ENCODE measurements around the gene MAG.
A peak's percentile ranks its signal among the peaks of the same experiment; 100 is the strongest.

The MAG gene

GRCh38 chr19:35254341-35255297 lies 37.3 kb upstream of the MAG start:
- Histone ChIP-seq H3K4me1 (ENCODE audit: control insufficient read depth, insufficient read depth, low read length) (peaks cover 44% of the 10 kb centered on the region), H3K27me3 (ENCODE audit: control insufficient read depth, insufficient read depth, low read length) (no peaks in the 10 kb centered on the region), H3K36me3 (ENCODE audit: control insufficient read depth, insufficient read depth, low read length) (peaks cover 3% of the 10 kb centered on the region), H3K4me3 (ENCODE audit: low read length) (no peak overlapping the region), H3K9me3 (ENCODE audit: control insufficient read depth, low read length) (no peaks in the 10 kb centered on the region), H3K9ac (ENCODE audit: low read length) (no peak overlapping the region)

GRCh38 chr19:35256566-35256965 lies 35.4 kb upstream of the MAG start:
- Histone ChIP-seq H3K4me3 (ENCODE audit: low read length) (no peak overlapping the region), H3K36me3 (ENCODE audit: control insufficient read depth, insufficient read depth, low read length) (no peaks in the 10 kb centered on the region), H3K4me1 (ENCODE audit: control insufficient read depth, insufficient read depth, low read length) (peaks cover 29% of the 10 kb centered on the region), H3K9ac (ENCODE audit: low read length) (no peak overlapping the region), H3K9me3 (ENCODE audit: control insufficient read depth, low read length) (no peaks in the 10 kb centered on the region), H3K27me3 (ENCODE audit: control insufficient read depth, insufficient read depth, low read length) (no peaks in the 10 kb centered on the region)

GRCh38 chr19:35257113-35257461 lies 34.9 kb upstream of the MAG start:
- H3K4me3 ChIP-seq (ENCODE audit: low read length) = no peak overlapping the region
- H3K4me1 ChIP-seq (ENCODE audit: control insufficient read depth, insufficient read depth, low read length) = peaks cover 28% of the 10 kb centered on the region
- H3K27me3 ChIP-seq (ENCODE audit: control insufficient read depth, insufficient read depth, low read length) = no peaks in the 10 kb centered on the region
- H3K36me3 ChIP-seq (ENCODE audit: control insufficient read depth, insufficient read depth, low read length) = no peaks in the 10 kb centered on the region
- H3K9me3 ChIP-seq (ENCODE audit: control insufficient read depth, low read length) = no peaks in the 10 kb centered on the region
- no peak overlapping the region for H3K9ac ChIP-seq (ENCODE audit: low read length)

DNA sequence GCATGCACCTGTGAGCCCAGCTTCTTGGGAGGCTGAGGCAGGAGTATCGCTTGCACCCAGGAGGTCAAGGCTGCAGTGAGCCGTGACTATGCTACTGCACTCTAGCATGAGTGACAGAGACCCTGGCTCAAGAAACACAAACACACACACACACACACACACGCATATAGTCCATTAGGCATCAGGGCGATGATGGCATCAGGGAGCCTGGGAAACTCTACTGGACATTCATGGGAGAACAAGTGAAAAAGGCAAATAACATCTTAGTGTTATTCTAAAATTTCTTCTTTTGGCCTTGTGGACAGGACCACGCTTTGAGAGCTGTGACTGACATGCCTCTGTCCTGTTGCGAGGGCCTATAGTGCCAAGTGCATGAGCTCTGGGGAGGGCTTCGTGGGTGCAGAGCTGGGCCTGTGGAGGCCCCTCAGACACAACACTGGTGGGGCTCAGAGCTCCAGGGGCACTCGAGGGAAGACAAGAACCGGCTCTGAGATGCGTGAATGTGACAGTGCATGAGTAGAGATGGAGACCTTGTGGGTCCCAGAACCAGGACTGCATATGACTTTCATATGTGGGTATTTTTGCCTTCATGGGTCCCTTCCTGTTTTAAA lies 31.2 kb upstream of the MAG start:
- Histone ChIP-seq H3K36me3 (ENCODE audit: control insufficient read depth, insufficient read depth, low read length) (peaks cover 6% of the 10 kb centered on the region), H3K9ac (ENCODE audit: low read length) (no peak overlapping the region), H3K4me1 (ENCODE audit: control insufficient read depth, insufficient read depth, low read length) (peaks cover 14% of the 10 kb centered on the region), H3K4me3 (ENCODE audit: low read length) (no peak overlapping the region), H3K9me3 (ENCODE audit: control insufficient read depth, low read length) (no peaks in the 10 kb centered on the region), H3K27me3 (ENCODE audit: control insufficient read depth, insufficient read depth, low read length) (no peaks in the 10 kb centered on the region)

- H3K27me3 ChIP-seq (ENCODE audit: control insufficient read depth, insufficient read depth, low read length) = no peaks in the 10 kb centered on the region
- no peak overlapping the region for H3K9ac ChIP-seq (ENCODE audit: low read length)
- peaks cover 16% of the 10 kb centered on the region for H3K4me1 ChIP-seq (ENCODE audit: control insufficient read depth, insufficient read depth, low read length)
- no peaks in the 10 kb centered on the region for H3K9me3 ChIP-seq (ENCODE audit: control insufficient read depth, low read length)
- H3K36me3 ChIP-seq (ENCODE audit: control insufficient read depth, insufficient read depth, low read length) = peaks cover 6% of the 10 kb centered on the region
- no peak overlapping the region for H3K4me3 ChIP-seq (ENCODE audit: low read length)
These were observed 30.4 kb upstream of the MAG start for GRCh38 chr19:35261356-35262100.

- no peaks in the 10 kb centered on the region for H3K27me3 ChIP-seq (ENCODE audit: control insufficient read depth, insufficient read depth, low read length)
- H3K4me1 ChIP-seq (ENCODE audit: control insufficient read depth, insufficient read depth, low read length) = peaks cover 20% of the 10 kb centered on the region
- peaks cover 6% of the 10 kb centered on the region for H3K36me3 ChIP-seq (ENCODE audit: control insufficient read depth, insufficient read depth, low read length)
- no peak overlapping the region for H3K9ac ChIP-seq (ENCODE audit: low read length)
- H3K4me3 ChIP-seq (ENCODE audit: low read length) = no peak overlapping the region
- H3K9me3 ChIP-seq (ENCODE audit: control insufficient read depth, low read length) = no peaks in the 10 kb centered on the region
These were observed 29.7 kb upstream of the MAG start for GRCh38 chr19:35262101-35262761.

GRCh38 chr19:35264268-35265125 lies 27.5 kb upstream of the MAG start:
- no peaks in the 10 kb centered on the region for H3K9me3 ChIP-seq (ENCODE audit: control insufficient read depth, low read length)
- H3K36me3 ChIP-seq (ENCODE audit: control insufficient read depth, insufficient read depth, low read length) = peaks cover 6% of the 10 kb centered on the region
- peaks cover 21% of the 10 kb centered on the region for H3K4me1 ChIP-seq (ENCODE audit: control insufficient read depth, insufficient read depth, low read length)
- no peak overlapping the region for H3K9ac ChIP-seq (ENCODE audit: low read length)
- H3K27me3 ChIP-seq (ENCODE audit: control insufficient read depth, insufficient read depth, low read length) = no peaks in the 10 kb centered on the region
- H3K4me3 ChIP-seq (ENCODE audit: low read length) = no peak overlapping the region

GRCh38 chr19:35265126-35265899 lies 26.6 kb upstream of the MAG start:
- Histone ChIP-seq H3K9ac (ENCODE audit: low read length) (no peak overlapping the region), H3K9me3 (ENCODE audit: control insufficient read depth, low read length) (no peaks in the 10 kb centered on the region), H3K4me1 (ENCODE audit: control insufficient read depth, insufficient read depth, low read length) (peaks cover 27% of the 10 kb centered on the region), H3K4me3 (ENCODE audit: low read length) (no peak overlapping the region), H3K36me3 (ENCODE audit: control insufficient read depth, insufficient read depth, low read length) (peaks cover 6% of the 10 kb centered on the region), H3K27me3 (ENCODE audit: control insufficient read depth, insufficient read depth, low read length) (no peaks in the 10 kb centered on the region)

GRCh38 chr19:35265900-35266519 lies 26.0 kb upstream of the MAG start:
- Histone ChIP-seq H3K9me3 (ENCODE audit: control insufficient read depth, low read length) (no peaks in the 10 kb centered on the region), H3K9ac (ENCODE audit: low read length) (no peak overlapping the region), H3K4me3 (ENCODE audit: low read length) (no peak overlapping the region), H3K36me3 (ENCODE audit: control insufficient read depth, insufficient read depth, low read length) (peaks cover 8% of the 10 kb centered on the region), H3K27me3 (ENCODE audit: control insufficient read depth, insufficient read depth, low read length) (no peaks in the 10 kb centered on the region), H3K4me1 (ENCODE audit: control insufficient read depth, insufficient read depth, low read length) (peaks cover 27% of the 10 kb centered on the region)

DNA sequence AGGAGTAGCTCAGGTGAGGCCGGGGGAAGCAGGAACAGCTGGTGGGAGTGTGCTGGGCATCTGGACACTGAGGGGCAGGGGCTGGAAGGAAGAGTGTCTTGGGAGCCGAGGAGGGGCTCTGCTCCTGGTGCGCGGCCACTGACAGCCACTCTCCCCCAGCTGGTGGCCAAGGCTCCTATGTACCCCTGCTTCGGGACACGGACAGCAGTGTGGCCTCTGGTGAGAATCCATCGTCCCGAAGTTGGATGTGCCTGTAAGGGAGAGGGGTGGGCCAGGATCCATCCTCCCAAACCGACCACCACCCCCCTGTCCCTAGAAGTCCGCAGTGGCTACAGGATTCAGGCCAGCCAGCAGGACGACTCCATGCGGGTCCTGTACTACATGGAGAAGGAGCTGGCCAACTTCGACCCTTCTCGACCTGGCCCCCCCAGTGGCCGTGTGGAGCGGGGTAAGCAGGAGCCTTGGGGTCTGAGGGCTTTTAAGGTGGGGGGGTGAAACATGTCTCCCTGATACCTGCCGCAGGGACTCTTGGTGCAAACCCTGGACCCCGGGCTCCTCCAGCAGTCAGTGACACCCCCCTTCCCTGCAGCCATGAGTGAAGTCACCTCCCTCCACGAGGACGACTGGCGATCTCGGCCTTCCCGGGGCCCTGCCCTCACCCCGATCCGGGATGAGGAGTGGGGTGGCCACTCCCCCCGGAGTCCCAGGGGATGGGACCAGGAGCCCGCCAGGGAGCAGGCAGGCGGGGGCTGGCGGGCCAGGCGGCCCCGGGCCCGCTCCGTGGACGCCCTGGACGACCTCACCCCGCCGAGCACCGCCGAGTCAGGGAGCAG lies 25.2 kb upstream of the MAG start:
- Histone ChIP-seq H3K9ac (ENCODE audit: low read length) (peak overlapping the region; percentile 83), H3K4me3 (ENCODE audit: low read length) (no peak overlapping the region), H3K27me3 (ENCODE audit: control insufficient read depth, insufficient read depth, low read length) (no peaks in the 10 kb centered on the region), H3K4me1 (ENCODE audit: control insufficient read depth, insufficient read depth, low read length) (peaks cover 27% of the 10 kb centered on the region), H3K36me3 (ENCODE audit: control insufficient read depth, insufficient read depth, low read length) (peaks cover 15% of the 10 kb centered on the region), H3K9me3 (ENCODE audit: control insufficient read depth, low read length) (no peaks in the 10 kb centered on the region)

Measured in mucosa of stomach (tissue), 1 donor.